ENCODE measurements around the gene RASD2.

Gene RASD2

DNA sequence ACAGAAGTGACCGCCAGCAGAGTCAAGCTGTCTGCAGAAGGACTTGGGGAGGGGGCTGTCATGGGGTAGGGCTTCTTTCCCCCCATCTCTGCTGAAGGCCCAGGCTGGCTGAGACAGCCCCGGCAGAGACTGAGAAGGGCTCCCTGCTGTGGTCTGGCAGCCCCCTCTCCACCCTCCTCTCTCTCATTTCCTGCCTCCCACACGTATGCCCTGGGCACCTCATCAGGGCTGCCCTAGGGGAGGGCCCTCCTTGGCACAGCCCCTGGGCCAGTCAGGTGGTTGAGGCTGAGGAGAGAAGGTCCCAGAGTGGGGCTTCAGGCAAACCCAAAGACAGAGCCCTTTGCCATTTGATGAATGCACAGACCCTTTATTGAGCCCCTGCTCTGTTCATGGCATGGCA is 3.6 kb downstream of the RASD2 start:
- no peak for TF ChIP-seq SIN3A (IDR thresholded peaks at IDR 0.05; ENCODE audit: borderline replicate concordance, insufficient read depth, low read length)
- no peak for TF ChIP-seq POLR2AphosphoS5 (IDR thresholded peaks at IDR 0.05; ENCODE audit: low read depth, low read length)
- no peak for TF ChIP-seq FOXP2 (optimal IDR thresholded peaks at IDR 0.05; ENCODE audit: borderline replicate concordance, extremely low read depth, extremely low read length, insufficient read depth)
- no peak for TF ChIP-seq TAF1 (IDR thresholded peaks at IDR 0.05; ENCODE audit: borderline replicate concordance, insufficient read depth, low read length)
- TF ChIP-seq, protein P1, sequence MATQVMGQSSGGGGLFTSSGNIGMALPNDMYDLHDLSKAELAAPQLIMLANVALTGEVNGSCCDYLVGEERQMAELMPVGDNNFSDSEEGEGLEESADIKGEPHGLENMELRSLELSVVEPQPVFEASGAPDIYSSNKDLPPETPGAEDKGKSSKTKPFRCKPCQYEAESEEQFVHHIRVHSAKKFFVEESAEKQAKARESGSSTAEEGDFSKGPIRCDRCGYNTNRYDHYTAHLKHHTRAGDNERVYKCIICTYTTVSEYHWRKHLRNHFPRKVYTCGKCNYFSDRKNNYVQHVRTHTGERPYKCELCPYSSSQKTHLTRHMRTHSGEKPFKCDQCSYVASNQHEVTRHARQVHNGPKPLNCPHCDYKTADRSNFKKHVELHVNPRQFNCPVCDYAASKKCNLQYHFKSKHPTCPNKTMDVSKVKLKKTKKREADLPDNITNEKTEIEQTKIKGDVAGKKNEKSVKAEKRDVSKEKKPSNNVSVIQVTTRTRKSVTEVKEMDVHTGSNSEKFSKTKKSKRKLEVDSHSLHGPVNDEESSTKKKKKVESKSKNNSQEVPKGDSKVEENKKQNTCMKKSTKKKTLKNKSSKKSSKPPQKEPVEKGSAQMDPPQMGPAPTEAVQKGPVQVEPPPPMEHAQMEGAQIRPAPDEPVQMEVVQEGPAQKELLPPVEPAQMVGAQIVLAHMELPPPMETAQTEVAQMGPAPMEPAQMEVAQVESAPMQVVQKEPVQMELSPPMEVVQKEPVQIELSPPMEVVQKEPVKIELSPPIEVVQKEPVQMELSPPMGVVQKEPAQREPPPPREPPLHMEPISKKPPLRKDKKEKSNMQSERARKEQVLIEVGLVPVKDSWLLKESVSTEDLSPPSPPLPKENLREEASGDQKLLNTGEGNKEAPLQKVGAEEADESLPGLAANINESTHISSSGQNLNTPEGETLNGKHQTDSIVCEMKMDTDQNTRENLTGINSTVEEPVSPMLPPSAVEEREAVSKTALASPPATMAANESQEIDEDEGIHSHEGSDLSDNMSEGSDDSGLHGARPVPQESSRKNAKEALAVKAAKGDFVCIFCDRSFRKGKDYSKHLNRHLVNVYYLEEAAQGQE (IDR thresholded peaks at IDR 0.05; ENCODE audit: insufficient read depth in 1 of 2, low read depth in 2 of 2, low read length in 2 of 2): no peak

GRCh38 chr22:35544827-35545226 is 4.2 kb downstream of the RASD2 start:
- TF ChIP-seq TAF1 (IDR thresholded peaks at IDR 0.05; ENCODE audit: borderline replicate concordance, insufficient read depth, low read length) (no peak), FOXP2 (optimal IDR thresholded peaks at IDR 0.05; ENCODE audit: borderline replicate concordance, extremely low read depth, extremely low read length, insufficient read depth) (no peak), SIN3A (IDR thresholded peaks at IDR 0.05; ENCODE audit: borderline replicate concordance, insufficient read depth, low read length) (no peak), POLR2AphosphoS5 (IDR thresholded peaks at IDR 0.05; ENCODE audit: low read depth, low read length) (no peak)
- TF ChIP-seq, protein P1 (IDR thresholded peaks at IDR 0.05; ENCODE audit: insufficient read depth in 1 of 2, low read depth in 2 of 2, low read length in 2 of 2): no peak

GRCh38 chr22:35546886-35547285 is 6.3 kb downstream of the RASD2 start:
- no peak for TF ChIP-seq TAF1 (IDR thresholded peaks at IDR 0.05; ENCODE audit: borderline replicate concordance, insufficient read depth, low read length)
- TF ChIP-seq FOXP2 (optimal IDR thresholded peaks at IDR 0.05; ENCODE audit: borderline replicate concordance, extremely low read depth, extremely low read length, insufficient read depth): no peak
- TF ChIP-seq, protein P1 (IDR thresholded peaks at IDR 0.05; ENCODE audit: insufficient read depth in 1 of 2, low read depth in 2 of 2, low read length in 2 of 2): no peak
- no peak for TF ChIP-seq SIN3A (IDR thresholded peaks at IDR 0.05; ENCODE audit: borderline replicate concordance, insufficient read depth, low read length)
- TF ChIP-seq POLR2AphosphoS5 (IDR thresholded peaks at IDR 0.05; ENCODE audit: low read depth, low read length): no peak

DNA sequence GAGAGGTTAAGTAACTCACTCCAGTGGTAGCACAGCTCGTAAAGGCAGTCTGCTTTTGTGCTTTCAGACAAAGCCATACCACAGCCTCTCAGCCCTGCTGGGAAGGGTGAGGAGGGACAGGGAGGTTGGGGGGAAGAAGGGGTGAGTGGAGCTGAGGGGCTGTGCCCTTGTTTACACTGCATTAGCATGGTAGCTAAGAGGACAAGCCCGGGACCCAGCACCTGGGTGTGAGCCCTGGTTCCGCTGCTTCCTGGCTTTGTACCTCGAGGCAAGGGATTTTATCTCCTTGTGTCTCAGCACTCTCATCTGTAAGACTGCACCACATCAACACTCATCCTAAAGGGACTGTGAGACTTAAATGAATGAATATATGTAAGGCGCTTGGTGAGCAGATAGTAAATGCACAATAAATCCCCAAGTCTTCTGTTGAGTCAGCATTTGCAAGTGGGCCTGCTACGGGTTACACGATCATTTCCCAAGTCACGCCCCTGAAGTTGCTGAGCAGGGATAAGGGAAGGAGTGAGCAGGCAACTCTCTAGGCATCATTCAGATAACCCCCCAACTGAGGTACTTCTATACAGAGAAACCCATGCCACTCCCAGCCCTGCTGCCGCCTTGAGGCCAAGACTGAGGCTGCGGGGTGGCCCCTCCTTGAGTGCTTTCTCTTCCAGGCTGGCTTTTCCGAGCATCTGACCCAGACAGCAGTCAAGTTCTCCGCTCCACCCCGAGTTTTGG is 7.5 kb downstream of the RASD2 start:
- TF ChIP-seq SIN3A (IDR thresholded peaks at IDR 0.05; ENCODE audit: borderline replicate concordance, insufficient read depth, low read length) (no peak), POLR2AphosphoS5 (IDR thresholded peaks at IDR 0.05; ENCODE audit: low read depth, low read length) (no peak), FOXP2 (optimal IDR thresholded peaks at IDR 0.05; ENCODE audit: borderline replicate concordance, extremely low read depth, extremely low read length, insufficient read depth) (no peak), TAF1 (IDR thresholded peaks at IDR 0.05; ENCODE audit: borderline replicate concordance, insufficient read depth, low read length) (no peak)
- TF ChIP-seq, protein P1 (IDR thresholded peaks at IDR 0.05; ENCODE audit: insufficient read depth in 1 of 2, low read depth in 2 of 2, low read length in 2 of 2): no peak
